GM21786 (cell line): ENCODE results near the gene OXNAD1.

Experiments
- ATAC-seq: cut with Tn5 transposase; IDR thresholded peaks from one replicate; pipeline ENCODE4 v1.9.1; 2021; ENCODE audit not compliant: unreplicated experiment

Gene OXNAD1

GRCh38 chr3:16352428-16352827 lies 87.4 kb downstream of the OXNAD1 start:
- ATAC-seq: no peak

DNA sequence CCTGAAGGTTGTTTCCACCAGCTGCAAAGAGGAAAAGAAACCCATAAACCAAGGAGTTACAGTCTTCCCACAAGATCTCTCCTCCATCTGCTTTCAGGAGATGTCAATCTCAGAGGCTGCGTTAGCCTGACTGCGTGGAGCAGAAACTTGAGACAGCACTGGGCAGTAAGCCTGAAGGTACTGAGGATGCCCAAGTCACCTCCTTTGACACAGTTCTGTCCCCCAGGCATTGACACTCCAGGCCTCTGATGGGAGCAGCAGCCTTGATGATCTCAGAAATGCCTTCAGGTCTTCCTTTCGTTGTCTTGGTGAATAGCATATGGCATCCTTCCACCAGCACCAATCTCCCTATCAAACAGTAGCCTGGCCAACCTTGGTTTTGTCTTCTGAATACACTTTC lies 89.3 kb downstream of the OXNAD1 start:
- no peak for ATAC-seq
